Effector CD8-positive, alpha-beta T cell (primary cell): Measurements from ENCODE around the gene DBR1.

Experiments used
- DNase-seq: peaks from one replicate; lab custom pipeline; 2025; lab: John Stamatoyannopoulos, UW
- total RNA-seq, 4 experiments: gene quantifications; one replicate each; lab custom pipeline; 2026; lab: John Stamatoyannopoulos, UW

The DBR1 gene
- 32.3 to 45.3 (median 39.0) reads per million in 4 experiments for total RNA-seq

DNA sequence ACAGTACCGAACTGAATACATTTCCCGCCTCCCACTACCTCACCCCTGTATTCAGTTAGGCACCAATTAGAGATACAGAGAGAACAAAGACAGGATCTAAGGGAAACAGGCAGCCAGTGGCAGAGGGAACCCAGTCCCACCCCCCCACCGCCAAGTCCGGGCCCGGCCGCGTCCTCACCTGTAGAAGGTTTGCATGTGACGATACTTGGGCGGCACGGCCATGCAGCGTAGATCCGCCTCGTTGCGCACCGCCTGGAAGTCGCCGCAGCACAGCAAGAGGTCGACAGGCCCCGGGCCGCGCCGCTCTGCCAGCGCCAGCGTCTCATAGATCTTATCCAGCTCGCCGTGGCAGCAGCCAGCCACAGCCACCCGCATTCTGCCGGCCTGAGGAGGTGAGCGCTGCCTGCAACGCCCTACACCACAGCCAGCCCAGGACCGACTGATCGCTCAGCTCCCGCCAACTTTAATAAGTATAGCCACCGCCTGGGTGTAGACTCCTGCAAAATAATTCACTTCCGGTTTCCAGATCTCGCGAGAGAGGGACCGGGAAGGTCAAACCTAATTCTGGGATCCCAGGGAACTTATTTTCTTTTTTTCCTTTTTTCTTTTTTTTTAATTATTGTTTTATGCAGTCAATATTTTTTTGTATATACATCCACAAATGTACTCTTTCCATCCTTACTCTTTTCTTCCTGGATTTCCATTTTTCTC is at the start of gene DBR1:
DBR1 (minus strand) TSS at position 501 of the 711 bp plus-strand sequence; CDS start at position 375, 126 bp downstream.
- DNase-seq = peak; percentile 70

- DNase-seq = no peak
Measured at GRCh38 chr3:138222942-138223287, 48.2 kb upstream of the DBR1 start.

- no peak for DNase-seq
Measured at GRCh38 chr3:138222131-138222941, 47.6 kb upstream of the DBR1 start.

GRCh38 chr3:138220788-138221187 is 46.1 kb upstream of the DBR1 start:
- no peak for DNase-seq

DNA sequence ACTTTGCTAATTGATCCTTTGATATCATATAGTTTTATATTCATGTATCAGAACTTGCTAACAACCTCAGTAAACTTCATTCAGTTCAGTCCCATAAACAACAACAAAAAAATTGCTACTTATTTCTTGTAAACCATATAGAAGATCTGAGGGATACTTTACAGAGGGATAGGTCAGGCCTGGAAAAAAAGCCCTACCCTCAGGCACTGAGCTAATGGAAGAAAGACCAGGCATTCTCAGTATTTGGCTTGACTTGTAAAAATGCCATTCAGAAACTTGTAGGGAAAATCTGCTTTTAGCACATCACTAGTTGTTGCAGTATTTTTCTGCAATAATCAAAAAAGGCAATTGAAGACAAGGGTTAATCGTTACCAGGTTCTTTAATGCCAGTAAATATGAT is 45.5 kb upstream of the DBR1 start:
- DNase-seq = no peak

- DNase-seq = no peak
Measured at GRCh38 chr3:138219255-138219654, 44.5 kb upstream of the DBR1 start.

- DNase-seq = no peak
Measured at GRCh38 chr3:138213398-138214085, 38.8 kb upstream of the DBR1 start.

GRCh38 chr3:138210528-138210927 is 35.8 kb upstream of the DBR1 start:
- DNase-seq = no peak

- no peak for DNase-seq
Measured at GRCh38 chr3:138206196-138206595, 31.5 kb upstream of the DBR1 start.

DNA sequence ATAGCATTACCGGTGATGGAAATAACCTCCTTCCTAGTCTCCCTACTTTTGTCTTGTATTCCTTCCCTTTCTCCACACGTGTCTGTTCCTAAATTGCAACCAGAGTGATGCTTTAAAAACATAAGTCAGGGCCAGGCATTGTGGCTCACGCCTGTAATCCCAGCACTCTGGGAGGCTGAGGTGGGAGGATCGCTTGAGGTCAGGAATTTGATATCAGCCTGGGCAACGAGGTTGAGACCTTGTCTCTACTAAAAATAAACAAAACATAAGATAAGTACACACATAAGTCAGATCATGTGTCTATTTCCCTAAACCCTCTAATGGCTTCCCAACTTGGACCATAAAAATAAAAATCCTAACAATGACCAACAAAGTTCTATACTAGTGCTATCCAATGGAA is 30.8 kb upstream of the DBR1 start:
- no peak for DNase-seq

GRCh38 chr3:138203938-138204337 is 29.2 kb upstream of the DBR1 start:
- DNase-seq = no peak

GRCh38 chr3:138202945-138203701 is 28.4 kb upstream of the DBR1 start:
- DNase-seq = no peak

DNA sequence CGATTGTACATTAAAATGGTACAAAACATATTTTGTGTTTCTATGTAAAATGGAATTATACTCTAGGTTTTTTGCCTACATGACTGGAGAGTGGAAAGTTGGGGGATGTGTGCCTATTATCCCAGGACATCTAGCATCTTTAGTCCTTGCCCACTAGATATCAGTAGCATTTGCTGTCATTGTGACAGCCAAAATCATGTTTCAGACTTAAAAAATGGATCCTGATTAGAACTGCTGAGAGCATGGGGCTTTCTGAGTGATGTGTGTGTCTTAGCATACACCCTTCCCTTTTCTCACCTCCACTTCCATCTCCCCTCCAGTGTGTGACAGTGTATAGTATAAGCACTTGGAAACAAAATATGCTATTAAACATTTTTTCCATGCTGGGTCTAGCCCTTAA is 25.7 kb upstream of the DBR1 start:
- DNase-seq = no peak

DNA sequence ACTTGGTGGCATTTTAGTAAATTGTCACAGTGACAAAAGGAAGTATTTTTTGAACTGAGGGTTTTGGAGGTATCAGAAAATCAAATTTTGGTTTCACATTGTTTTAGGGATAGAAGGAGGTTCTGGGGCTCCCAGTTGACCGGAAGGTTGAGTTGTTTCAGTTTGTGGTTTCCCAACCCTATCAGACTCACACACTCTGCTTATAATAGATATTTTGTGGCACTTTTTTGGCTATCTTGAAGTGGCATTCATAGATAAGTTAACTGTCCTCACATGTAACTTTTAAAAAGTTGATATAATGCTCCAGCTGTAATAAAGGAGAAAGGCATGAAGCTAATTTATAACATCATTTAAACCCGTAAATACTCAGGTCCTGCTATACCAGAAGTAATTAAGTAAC is 25.1 kb upstream of the DBR1 start:
- no peak for DNase-seq

DNA sequence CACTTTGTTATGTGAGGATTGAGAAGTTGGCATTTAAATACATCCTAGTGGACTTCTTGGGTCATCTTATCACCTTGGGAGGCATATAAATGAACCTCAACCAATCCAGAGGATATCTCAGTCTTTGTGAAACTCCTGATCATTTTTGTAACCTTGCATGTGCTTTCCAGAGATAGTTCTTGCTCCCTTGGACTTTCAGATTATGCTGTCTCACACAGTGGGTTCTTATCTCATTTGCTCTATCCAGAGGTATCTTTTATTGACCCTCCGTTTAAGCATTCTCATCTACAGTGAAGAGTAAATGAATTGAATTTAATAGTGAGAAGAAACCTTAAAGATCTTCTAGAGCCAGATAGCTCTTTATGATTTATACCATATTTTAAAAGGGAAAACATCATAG is 22.8 kb upstream of the DBR1 start:
- no peak for DNase-seq

DNA sequence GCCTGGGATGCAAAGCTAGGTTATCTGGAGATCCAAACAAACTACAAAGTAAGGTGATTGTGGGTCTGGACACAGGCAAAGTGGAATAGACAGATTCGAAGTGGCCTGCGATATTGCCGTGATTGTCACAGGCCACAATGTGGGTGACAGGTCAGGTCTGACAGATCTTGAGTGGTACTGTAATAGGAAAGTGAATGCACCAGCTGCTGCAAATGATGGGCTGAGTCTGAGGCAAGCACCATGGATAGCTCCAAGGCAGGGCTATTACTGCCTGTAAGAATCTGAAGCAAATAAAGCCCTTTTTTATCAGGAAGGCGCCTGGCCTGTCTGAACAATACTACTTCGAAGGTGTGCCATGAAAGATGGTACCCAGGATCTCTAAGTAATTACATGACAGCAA is 22.3 kb upstream of the DBR1 start:
- DNase-seq = no peak

DNA sequence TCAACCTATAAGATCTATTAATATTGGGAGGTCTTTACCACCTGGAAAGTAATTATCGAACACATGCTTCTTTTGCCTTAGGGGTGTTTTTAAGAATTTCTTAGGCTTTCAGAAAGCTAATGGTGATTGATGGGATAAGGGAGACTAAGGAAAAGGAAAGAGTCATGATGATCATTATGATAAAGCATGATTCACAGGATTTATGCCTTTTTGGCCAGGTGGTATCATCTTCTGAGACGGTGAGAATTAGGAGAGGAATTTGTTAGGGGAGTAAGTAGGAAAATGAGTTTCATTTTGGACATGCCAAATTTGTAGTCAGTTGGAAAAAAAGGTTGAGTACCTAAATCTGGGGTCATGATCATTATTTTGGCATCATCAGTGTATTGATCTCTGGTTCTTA is 21.3 kb upstream of the DBR1 start:
- no peak for DNase-seq

- no peak for DNase-seq
Measured at GRCh38 chr3:138195481-138195880, 20.8 kb upstream of the DBR1 start.

DNA sequence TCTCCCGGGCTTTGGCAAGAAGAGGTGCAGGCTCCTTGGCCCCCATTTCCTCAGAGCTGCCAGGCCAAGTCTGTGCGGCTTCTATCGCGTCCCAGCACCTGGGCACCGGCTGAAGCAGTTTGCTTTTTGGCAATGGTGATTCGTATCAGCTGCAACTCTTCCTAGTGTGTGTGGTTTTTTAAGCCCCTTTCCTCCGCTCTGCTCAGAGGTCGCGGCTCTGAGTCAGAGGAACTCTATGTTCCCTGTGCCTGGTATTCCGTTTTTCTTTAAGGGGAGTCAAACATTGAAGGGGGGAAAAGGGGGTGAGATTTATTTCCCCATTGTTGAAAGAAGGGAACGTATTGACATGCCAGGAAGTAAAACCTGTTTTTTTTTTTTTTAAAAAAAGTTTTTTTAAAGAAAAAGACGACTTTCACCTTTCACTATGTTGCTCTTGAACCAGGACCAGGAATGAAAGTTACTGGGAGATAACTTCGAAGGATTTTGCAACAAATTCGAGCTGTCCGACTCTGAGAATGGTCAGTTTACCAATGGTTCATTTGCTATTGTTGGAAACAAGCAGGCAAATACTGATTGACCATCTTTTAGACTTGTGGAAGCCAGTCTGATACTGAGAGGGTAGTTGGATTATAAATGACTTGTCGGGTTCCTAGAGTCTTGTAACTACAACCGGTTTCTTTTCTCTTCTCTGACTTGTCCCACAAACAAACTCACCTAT is 13.5 kb upstream of the DBR1 start:
- DNase-seq = no peak

DNA sequence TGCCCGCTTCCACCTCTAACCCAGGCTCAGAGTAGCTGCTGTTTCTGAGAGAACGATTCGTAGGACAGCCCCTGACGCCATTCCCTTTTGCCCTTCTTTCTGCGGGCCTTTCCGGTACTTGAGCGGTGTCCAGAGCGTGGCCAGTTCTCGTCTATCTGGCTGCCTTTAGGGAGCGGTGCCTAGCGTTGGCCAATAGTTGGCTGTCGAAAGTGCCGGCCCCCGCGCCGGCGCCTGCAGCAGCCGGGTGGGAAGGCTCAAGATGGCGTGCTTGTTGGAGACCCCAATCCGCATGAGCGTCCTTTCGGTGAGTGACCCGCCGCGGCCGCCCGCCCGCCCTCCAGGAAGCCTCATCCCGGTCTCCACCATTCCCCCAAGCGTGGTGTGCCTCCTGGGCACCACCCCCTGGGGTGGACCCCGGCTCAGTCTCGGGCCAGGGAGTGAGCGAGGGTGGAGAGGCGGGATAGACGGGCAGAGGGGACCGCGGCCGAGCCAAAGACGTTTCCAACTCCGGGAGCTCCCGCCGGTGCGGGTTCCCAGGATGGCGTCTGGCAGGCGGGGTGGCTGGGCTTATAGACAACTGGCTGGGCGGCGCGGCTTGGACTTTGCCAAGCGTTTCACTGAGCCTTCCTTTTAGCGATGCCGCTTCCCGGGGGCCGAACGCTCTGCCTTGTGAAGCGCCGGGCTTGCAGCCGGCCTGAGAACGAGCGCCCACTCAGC is 12.7 kb upstream of the DBR1 start, which contains the start of gene ARMC8:
ARMC8 (plus strand) TSS at position 6 of the 717 bp plus-strand sequence; CDS start at position 260, 254 bp downstream.
- no peak for DNase-seq
